GM23338 (cell line): Measurements from ENCODE around the gene AKAP10. TPM values are rescaled to one million over a fixed set of nuclear protein-coding genes. Genes with fewer than 3 reads are reported as not detected.

Experiments
- ATAC-seq: fragments of 200-7000 bp; cut with Tn5 transposase; 3 replicates; pipeline ENCODE4 v1.9.1; 2020
- DNase-seq: peaks from one replicate; pipeline ENCODE4 v3.0.0-alpha.2; 2015; ENCODE audit warnings: low spot score
- H2AFZ ChIP-seq: fragments of 200-600 bp; sonication (generic); 2 replicates; pipeline ENCODE4 v1.8.0; 2016; ENCODE audit warnings: antibody characterized with exemption, mild to moderate bottlenecking, moderate library complexity
- H3F3A ChIP-seq: fragments of 200-600 bp; sonication (generic); replicated peaks from 2 replicates; pipeline ENCODE4 v1.8.0; 2017; ENCODE audit warnings: antibody characterized with exemption, mixed run types, low read depth
- H3K27ac ChIP-seq: fragments of 200-600 bp; sonication (generic); 2 replicates; pipeline ENCODE4 v1.6.1; 2016; ENCODE audit warnings: low read depth
- H3K27me3 ChIP-seq: fragments of 200-600 bp; sonication (generic); 2 replicates; pipeline ENCODE4 v1.8.0; 2016; ENCODE audit warnings: mild to moderate bottlenecking, mixed run types, moderate library complexity; ENCODE audit not compliant: insufficient read depth
- H3K36me3 ChIP-seq: fragments of 200-600 bp; sonication (generic); 2 replicates; pipeline ENCODE4 v1.8.0; 2016; ENCODE audit warnings: mild to moderate bottlenecking; ENCODE audit not compliant: insufficient read depth
- H3K4me1 ChIP-seq: fragments of 200-600 bp; sonication (generic); 2 replicates; pipeline ENCODE4 v1.8.0; 2016; ENCODE audit warnings: mild to moderate bottlenecking, moderate library complexity; ENCODE audit not compliant: insufficient read depth
- H3K4me2 ChIP-seq: fragments of 200-600 bp; sonication (generic); 2 replicates; pipeline ENCODE4 v1.7.1; 2017; ENCODE audit warnings: mixed run types
- H3K4me3 ChIP-seq: fragments of 200-600 bp; sonication (generic); 2 replicates; pipeline ENCODE4 v1.6.1; 2016; ENCODE audit warnings: mixed run types
- H3K79me2 ChIP-seq: fragments of 200-600 bp; sonication (generic); replicated peaks from 2 replicates; pipeline ENCODE4 v1.8.0; 2017; ENCODE audit warnings: mild to moderate bottlenecking; ENCODE audit not compliant: insufficient read depth
- H3K9me2 ChIP-seq: fragments of 200-600 bp; sonication (generic); 2 replicates; pipeline ENCODE4 v1.8.0; 2017; ENCODE audit not compliant: insufficient read depth
- H4K20me1 ChIP-seq: fragments of 200-600 bp; sonication (generic); replicated peaks from 2 replicates; pipeline ENCODE4 v1.8.0; 2017; ENCODE audit warnings: mild to moderate bottlenecking; ENCODE audit not compliant: insufficient read depth
- H3K27ac Mint-ChIP-seq: 2 replicates; pipeline ENCODE4 v1.8.0; 2020; ENCODE audit warnings: inconsistent platforms, mild to moderate bottlenecking, moderate library complexity, mixed read lengths
- H3K27me3 Mint-ChIP-seq: 3 replicates; pipeline ENCODE4 v1.8.0; 2022; ENCODE audit warnings: low read depth, mild to moderate bottlenecking, moderate library complexity, mixed read lengths, inconsistent platforms; ENCODE audit not compliant: insufficient read depth, poor library complexity
- H3K36me3 Mint-ChIP-seq: 3 replicates; pipeline ENCODE4 v1.8.0; 2021; ENCODE audit warnings: low read depth, mild to moderate bottlenecking, inconsistent platforms, moderate library complexity, mixed read lengths
- H3K4me1 Mint-ChIP-seq: 3 replicates; pipeline ENCODE4 v1.8.0; 2020; ENCODE audit warnings: mild to moderate bottlenecking, inconsistent platforms, mixed read lengths
- H3K4me3 Mint-ChIP-seq: 3 replicates; pipeline ENCODE4 v1.8.0; 2021; ENCODE audit warnings: moderate library complexity, mild to moderate bottlenecking, inconsistent platforms, mixed read lengths
- H3K9me3 Mint-ChIP-seq: 3 replicates; pipeline ENCODE4 v1.8.0; 2020; ENCODE audit warnings: moderate library complexity, mild to moderate bottlenecking, inconsistent platforms, mixed read lengths
- CREB1 ChIP-seq: fragments of 250-450 bp; sonication (Bioruptor Pico); IDR thresholded peaks from 2 replicates; pipeline ENCODE4 v1.5.0; 2020; ENCODE audit warnings: low read depth, mild to moderate bottlenecking, moderate library complexity
- ETS1 ChIP-seq: IDR thresholded peaks from 2 replicates; pipeline ENCODE4 v1.6.1; 2016; ENCODE audit warnings: antibody characterized with exemption
- EZH2 ChIP-seq: fragments of 200-600 bp; sonication (generic); IDR thresholded peaks from one replicate; pipeline ENCODE4 v1.8.0; 2017; ENCODE audit warnings: antibody characterized with exemption, mild to moderate bottlenecking, low read depth; ENCODE audit not compliant: unreplicated experiment
- EZH2phosphoT487 ChIP-seq: fragments of 200-600 bp; sonication (generic); IDR thresholded peaks from one replicate; pipeline ENCODE4 v1.8.1; 2018; ENCODE audit warnings: antibody characterized with exemption; ENCODE audit not compliant: unreplicated experiment
- JUNB ChIP-seq: IDR thresholded peaks from one replicate; pipeline ENCODE4 v1.6.1; 2016; ENCODE audit warnings: antibody characterized with exemption; ENCODE audit not compliant: unreplicated experiment
- NANOG ChIP-seq: IDR thresholded peaks from 2 replicates; pipeline ENCODE4 v1.6.1; 2016; ENCODE audit warnings: antibody characterized with exemption, borderline replicate concordance
- POLR2AphosphoS5 ChIP-seq: IDR thresholded peaks from 2 replicates; pipeline ENCODE4 v1.6.1; 2016; ENCODE audit warnings: antibody characterized with exemption, low read depth
- STAT1 ChIP-seq: IDR thresholded peaks from one replicate; pipeline ENCODE4 v1.6.1; 2016; ENCODE audit warnings: antibody characterized with exemption; ENCODE audit not compliant: unreplicated experiment
- ZNF114 ChIP-seq: fragments of 250-450 bp; sonication (Bioruptor Pico); IDR thresholded peaks from 2 replicates; pipeline ENCODE4 v1.5.0; 2020; ENCODE audit warnings: mild to moderate bottlenecking, moderate library complexity
- ZNF331 ChIP-seq: fragments of 250-450 bp; sonication (Bioruptor Pico); IDR thresholded peaks from 2 replicates; pipeline ENCODE4 v1.5.0; 2020; ENCODE audit warnings: low read depth, mild to moderate bottlenecking, moderate library complexity
- polyA plus RNA-seq: library from polyadenylated mRNA; unstranded; fragments of >200 nt; fragmentation: Nextera tagmentation; extraction: Ambion mirVana; gene quantifications from 2 replicates; pipeline ENCODE4 v1.2.1, GENCODE V29; 2016
- total RNA-seq: library from RNA; depleted of rRNA; stranded (reverse); fragments of >200 nt; shearing (Covaris generic); gene quantifications from 2 replicates; pipeline ENCODE4 v1.2.3, GENCODE V29; 2014
- TF ChIP-seq, protein P1 (sequence below): fragments of 250-450 bp; sonication (Bioruptor Pico); IDR thresholded peaks from 2 replicates; pipeline ENCODE4 v1.5.0; 2020; ENCODE audit warnings: mild to moderate bottlenecking, moderate library complexity
- TF ChIP-seq, protein P2 (sequence below), 2 experiments: fragments of 200-600 bp in 1 of 2; sonication (generic) in 1 of 2; conservative IDR thresholded peaks; 2 replicates each; pipeline versions ENCODE4 v1.5.1 to v1.6.1; 2016 to 2017; ENCODE audit warnings: antibody characterized with exemption in 2 of 2, low read depth in 2 of 2, mild to moderate bottlenecking in 2 of 2, moderate library complexity in 1 of 2
- TF ChIP-seq, protein P3 (sequence below): IDR thresholded peaks from one replicate; pipeline ENCODE4 v1.6.1; 2018; ENCODE audit warnings: antibody characterized with exemption; ENCODE audit not compliant: unreplicated experiment

The AKAP10 gene
- total and polyA plus RNA-seq, 2 experiments from 2014 or later: 16.7 to 25.9 TPM

GRCh38 chr17:19886116-19886515, 91.5 kb downstream of the AKAP10 start (continued):
- TF ChIP-seq, protein P1, sequence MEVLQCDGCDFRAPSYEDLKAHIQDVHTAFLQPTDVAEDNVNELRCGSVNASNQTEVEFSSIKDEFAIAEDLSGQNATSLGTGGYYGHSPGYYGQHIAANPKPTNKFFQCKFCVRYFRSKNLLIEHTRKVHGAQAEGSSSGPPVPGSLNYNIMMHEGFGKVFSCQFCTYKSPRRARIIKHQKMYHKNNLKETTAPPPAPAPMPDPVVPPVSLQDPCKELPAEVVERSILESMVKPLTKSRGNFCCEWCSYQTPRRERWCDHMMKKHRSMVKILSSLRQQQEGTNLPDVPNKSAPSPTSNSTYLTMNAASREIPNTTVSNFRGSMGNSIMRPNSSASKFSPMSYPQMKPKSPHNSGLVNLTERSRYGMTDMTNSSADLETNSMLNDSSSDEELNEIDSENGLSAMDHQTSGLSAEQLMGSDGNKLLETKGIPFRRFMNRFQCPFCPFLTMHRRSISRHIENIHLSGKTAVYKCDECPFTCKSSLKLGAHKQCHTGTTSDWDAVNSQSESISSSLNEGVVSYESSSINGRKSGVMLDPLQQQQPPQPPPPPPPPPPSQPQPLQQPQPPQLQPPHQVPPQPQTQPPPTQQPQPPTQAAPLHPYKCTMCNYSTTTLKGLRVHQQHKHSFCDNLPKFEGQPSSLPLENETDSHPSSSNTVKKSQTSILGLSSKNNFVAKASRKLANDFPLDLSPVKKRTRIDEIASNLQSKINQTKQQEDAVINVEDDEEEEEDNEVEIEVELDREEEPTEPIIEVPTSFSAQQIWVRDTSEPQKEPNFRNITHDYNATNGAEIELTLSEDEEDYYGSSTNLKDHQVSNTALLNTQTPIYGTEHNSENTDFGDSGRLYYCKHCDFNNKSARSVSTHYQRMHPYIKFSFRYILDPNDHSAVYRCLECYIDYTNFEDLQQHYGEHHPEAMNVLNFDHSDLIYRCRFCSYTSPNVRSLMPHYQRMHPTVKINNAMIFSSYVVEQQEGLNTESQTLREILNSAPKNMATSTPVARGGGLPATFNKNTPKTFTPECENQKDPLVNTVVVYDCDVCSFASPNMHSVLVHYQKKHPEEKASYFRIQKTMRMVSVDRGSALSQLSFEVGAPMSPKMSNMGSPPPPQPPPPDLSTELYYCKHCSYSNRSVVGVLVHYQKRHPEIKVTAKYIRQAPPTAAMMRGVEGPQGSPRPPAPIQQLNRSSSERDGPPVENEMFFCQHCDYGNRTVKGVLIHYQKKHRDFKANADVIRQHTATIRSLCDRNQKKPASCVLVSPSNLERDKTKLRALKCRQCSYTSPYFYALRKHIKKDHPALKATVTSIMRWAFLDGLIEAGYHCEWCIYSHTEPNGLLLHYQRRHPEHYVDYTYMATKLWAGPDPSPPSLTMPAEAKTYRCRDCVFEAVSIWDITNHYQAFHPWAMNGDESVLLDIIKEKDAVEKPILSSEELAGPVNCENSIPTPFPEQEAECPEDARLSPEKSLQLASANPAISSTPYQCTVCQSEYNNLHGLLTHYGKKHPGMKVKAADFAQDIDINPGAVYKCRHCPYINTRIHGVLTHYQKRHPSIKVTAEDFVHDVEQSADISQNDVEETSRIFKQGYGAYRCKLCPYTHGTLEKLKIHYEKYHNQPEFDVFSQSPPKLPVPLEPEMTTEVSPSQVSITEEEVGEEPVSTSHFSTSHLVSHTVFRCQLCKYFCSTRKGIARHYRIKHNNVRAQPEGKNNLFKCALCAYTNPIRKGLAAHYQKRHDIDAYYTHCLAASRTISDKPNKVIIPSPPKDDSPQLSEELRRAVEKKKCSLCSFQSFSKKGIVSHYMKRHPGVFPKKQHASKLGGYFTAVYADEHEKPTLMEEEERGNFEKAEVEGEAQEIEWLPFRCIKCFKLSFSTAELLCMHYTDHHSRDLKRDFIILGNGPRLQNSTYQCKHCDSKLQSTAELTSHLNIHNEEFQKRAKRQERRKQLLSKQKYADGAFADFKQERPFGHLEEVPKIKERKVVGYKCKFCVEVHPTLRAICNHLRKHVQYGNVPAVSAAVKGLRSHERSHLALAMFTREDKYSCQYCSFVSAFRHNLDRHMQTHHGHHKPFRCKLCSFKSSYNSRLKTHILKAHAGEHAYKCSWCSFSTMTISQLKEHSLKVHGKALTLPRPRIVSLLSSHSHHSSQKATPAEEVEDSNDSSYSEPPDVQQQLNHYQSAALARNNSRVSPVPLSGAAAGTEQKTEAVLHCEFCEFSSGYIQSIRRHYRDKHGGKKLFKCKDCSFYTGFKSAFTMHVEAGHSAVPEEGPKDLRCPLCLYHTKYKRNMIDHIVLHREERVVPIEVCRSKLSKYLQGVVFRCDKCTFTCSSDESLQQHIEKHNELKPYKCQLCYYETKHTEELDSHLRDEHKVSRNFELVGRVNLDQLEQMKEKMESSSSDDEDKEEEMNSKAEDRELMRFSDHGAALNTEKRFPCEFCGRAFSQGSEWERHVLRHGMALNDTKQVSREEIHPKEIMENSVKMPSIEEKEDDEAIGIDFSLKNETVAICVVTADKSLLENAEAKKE: no peak
- no peak for TF ChIP-seq ETS1
- no peak for TF ChIP-seq ZNF114 (CRISPR knock-in tag)
- TF ChIP-seq JUNB: no peak
- no peak for TF ChIP-seq NANOG

DNA sequence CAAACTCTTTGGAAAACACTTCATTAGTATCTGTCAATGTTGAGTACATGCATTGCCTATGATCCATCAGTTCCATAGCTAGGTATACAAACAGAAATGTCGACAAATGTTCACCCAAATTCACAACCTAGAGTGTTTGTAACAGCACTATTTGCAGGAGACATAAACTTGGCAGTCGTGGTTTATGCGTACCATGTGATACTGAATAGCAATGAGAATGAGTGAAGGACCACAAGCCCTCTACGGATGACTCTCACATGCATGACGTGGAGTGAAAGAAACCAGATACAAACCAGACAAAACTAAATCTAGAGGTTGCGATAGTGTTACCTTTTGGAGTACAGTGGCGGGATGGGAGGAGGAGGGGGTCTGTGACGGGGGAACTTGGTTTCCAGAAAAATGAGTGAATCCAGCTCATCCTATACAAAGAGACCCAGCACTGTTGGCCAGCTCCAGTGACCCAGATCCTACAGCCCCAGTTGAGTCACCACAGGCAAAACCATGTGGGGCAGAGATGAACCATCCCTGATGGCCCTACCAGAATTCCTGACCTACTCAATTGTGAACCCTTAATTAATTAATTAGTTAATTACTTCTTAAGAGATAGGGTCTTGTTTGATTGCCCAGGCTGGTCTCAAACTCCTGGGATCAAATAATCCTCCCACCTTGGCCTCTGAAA, 94.0 kb downstream of the AKAP10 start:
- no peak overlapping the region for H3K4me3 Mint-ChIP-seq
- no peak overlapping the region for H3K4me2 ChIP-seq
- H3K27ac ChIP-seq: no peak overlapping the region
- H3K27me3 ChIP-seq: no peaks in the 10 kb centered on the region
- no peak overlapping the region for H3K4me3 ChIP-seq
- no peaks in the 10 kb centered on the region for H3K36me3 ChIP-seq
- H3K27ac Mint-ChIP-seq: no peak overlapping the region
- no peaks in the 10 kb centered on the region for H4K20me1 ChIP-seq
- no peak overlapping the region for H2AFZ ChIP-seq
- H3F3A ChIP-seq: no peaks in the 10 kb centered on the region
- DNase-seq (no peak), ATAC-seq (no peak)
- no peaks in the 10 kb centered on the region for H3K9me3 Mint-ChIP-seq
- H3K79me2 ChIP-seq: no peaks in the 10 kb centered on the region
- H3K4me1 Mint-ChIP-seq: no peaks in the 10 kb centered on the region
- no peaks in the 10 kb centered on the region for H3K4me1 ChIP-seq
- peaks cover 6% of the 10 kb centered on the region for H3K27me3 Mint-ChIP-seq
- H3K36me3 Mint-ChIP-seq: no peaks in the 10 kb centered on the region
- no peaks in the 10 kb centered on the region for H3K9me2 ChIP-seq
- TF ChIP-seq STAT1 (no peak), ZNF331 (CRISPR knock-in tag) (no peak), EZH2phosphoT487 (no peak), ZNF114 (CRISPR knock-in tag) (no peak), EZH2 (no peak), CREB1 (CRISPR knock-in tag) (no peak), POLR2AphosphoS5 (no peak), JUNB (no peak)
- TF ChIP-seq, protein P2, sequence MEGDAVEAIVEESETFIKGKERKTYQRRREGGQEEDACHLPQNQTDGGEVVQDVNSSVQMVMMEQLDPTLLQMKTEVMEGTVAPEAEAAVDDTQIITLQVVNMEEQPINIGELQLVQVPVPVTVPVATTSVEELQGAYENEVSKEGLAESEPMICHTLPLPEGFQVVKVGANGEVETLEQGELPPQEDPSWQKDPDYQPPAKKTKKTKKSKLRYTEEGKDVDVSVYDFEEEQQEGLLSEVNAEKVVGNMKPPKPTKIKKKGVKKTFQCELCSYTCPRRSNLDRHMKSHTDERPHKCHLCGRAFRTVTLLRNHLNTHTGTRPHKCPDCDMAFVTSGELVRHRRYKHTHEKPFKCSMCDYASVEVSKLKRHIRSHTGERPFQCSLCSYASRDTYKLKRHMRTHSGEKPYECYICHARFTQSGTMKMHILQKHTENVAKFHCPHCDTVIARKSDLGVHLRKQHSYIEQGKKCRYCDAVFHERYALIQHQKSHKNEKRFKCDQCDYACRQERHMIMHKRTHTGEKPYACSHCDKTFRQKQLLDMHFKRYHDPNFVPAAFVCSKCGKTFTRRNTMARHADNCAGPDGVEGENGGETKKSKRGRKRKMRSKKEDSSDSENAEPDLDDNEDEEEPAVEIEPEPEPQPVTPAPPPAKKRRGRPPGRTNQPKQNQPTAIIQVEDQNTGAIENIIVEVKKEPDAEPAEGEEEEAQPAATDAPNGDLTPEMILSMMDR (conservative IDR thresholded peaks at IDR 0.05; ENCODE audit: low read depth in 2 of 2): no peak
- TF ChIP-seq, protein P3, sequence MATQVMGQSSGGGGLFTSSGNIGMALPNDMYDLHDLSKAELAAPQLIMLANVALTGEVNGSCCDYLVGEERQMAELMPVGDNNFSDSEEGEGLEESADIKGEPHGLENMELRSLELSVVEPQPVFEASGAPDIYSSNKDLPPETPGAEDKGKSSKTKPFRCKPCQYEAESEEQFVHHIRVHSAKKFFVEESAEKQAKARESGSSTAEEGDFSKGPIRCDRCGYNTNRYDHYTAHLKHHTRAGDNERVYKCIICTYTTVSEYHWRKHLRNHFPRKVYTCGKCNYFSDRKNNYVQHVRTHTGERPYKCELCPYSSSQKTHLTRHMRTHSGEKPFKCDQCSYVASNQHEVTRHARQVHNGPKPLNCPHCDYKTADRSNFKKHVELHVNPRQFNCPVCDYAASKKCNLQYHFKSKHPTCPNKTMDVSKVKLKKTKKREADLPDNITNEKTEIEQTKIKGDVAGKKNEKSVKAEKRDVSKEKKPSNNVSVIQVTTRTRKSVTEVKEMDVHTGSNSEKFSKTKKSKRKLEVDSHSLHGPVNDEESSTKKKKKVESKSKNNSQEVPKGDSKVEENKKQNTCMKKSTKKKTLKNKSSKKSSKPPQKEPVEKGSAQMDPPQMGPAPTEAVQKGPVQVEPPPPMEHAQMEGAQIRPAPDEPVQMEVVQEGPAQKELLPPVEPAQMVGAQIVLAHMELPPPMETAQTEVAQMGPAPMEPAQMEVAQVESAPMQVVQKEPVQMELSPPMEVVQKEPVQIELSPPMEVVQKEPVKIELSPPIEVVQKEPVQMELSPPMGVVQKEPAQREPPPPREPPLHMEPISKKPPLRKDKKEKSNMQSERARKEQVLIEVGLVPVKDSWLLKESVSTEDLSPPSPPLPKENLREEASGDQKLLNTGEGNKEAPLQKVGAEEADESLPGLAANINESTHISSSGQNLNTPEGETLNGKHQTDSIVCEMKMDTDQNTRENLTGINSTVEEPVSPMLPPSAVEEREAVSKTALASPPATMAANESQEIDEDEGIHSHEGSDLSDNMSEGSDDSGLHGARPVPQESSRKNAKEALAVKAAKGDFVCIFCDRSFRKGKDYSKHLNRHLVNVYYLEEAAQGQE: no peak
